Activated T-cell treated with anti-CD3 and anti-CD28 coated beads, Interleukin-2, amount 50 U/mL, for 72 hours (primary cell): ENCODE results near the gene ZNF513. TPM values are rescaled to one million over a fixed set of nuclear protein-coding genes. Genes with fewer than 3 reads are reported as not detected.
A peak's percentile ranks its signal among the peaks of the same experiment; 100 is the strongest.
"Not testable (repeated sequence)": the region's sequence is repeated elsewhere in the genome, so short reads cannot be mapped to it uniquely, and the experiment has no call there.

Source experiments
- ATAC-seq, 2 donors: fragments of 150-1000 bp; cut with Tn5 transposase; replicated peaks in 1 of 2; 2 replicates each; pipeline ENCODE4 v1.10.0; 2021; ENCODE audit warnings: moderate library complexity in 2 of 2, mild to moderate bottlenecking in 1 of 2
- DNase-seq, 2 donors: peaks; one replicate each; pipeline ENCODE4 v3.0.0; 2021 to 2022; ENCODE audit warnings: mixed read lengths in 1 of 2
- H3K27ac Mint-ChIP-seq: one replicate; pipeline ENCODE4 v1.8.0; 2022; ENCODE audit warnings: mild to moderate bottlenecking, moderate library complexity, mixed read lengths
- H3K27me3 Mint-ChIP-seq: one replicate; pipeline ENCODE4 v1.8.0; 2022; ENCODE audit warnings: low read depth, mixed read lengths
- H3K36me3 Mint-ChIP-seq, 2 donors: one replicate each; pipeline ENCODE4 v1.8.0; 2022; ENCODE audit warnings: mixed read lengths in 2 of 2, mild to moderate bottlenecking in 1 of 2; ENCODE audit not compliant: insufficient read depth in 2 of 2
- H3K4me1 Mint-ChIP-seq: one replicate; pipeline ENCODE4 v1.8.0; 2022; ENCODE audit warnings: low read depth, mixed read lengths
- H3K4me3 Mint-ChIP-seq, 2 donors: one replicate each; pipeline ENCODE4 v1.8.0; 2022; ENCODE audit warnings: mild to moderate bottlenecking in 2 of 2, mixed read lengths in 2 of 2, moderate library complexity in 2 of 2
- H3K9me3 Mint-ChIP-seq, 2 donors: one replicate each; pipeline ENCODE4 v1.8.0; 2022; ENCODE audit warnings: mixed read lengths in 2 of 2
- total RNA-seq, 2 donors: library from RNA; stranded (reverse); gene quantifications; one replicate each; pipeline ENCODE4 v1.2.3, GENCODE V29; 2022

The ZNF513 gene
- total RNA-seq: 10 to 100 TPM; 15.7 to 15.9 TPM

- no peaks in the 10 kb centered on the region for H3K9me3 Mint-ChIP-seq
- DNase-seq: peak; percentile 92 to 93
- H3K4me3 Mint-ChIP-seq: peak within 1 kb of the TSS; percentile 91 to 94
- H3K36me3 Mint-ChIP-seq: peaks cover 2 to 29% of the 10 kb centered on the region in 2 donors
- peak; percentile 94 for ATAC-seq
- peaks cover 37% of the 10 kb centered on the region for H3K4me1 Mint-ChIP-seq
- H3K27ac Mint-ChIP-seq: peak within 1 kb of the TSS; percentile 90
- no peaks in the 10 kb centered on the region for H3K27me3 Mint-ChIP-seq
Measured at GRCh38 chr2:27380626-27381545, at the start of gene ZNF513. Gene ZNF513 (minus strand): TSS chr2:27380734. CDS start chr2:27380526, 208 bp downstream.

- H3K9me3 Mint-ChIP-seq: no peaks in the 10 kb centered on the region
- peak; percentile 77 to 81 for ATAC-seq
- H3K4me3 Mint-ChIP-seq: peak overlapping the region; percentile 89 to 99
- H3K36me3 Mint-ChIP-seq: peaks cover 9 to 14% of the 10 kb centered on the region in 2 donors
- peak; percentile 85 to 86 for DNase-seq
- peak overlapping the region; percentile 92 for H3K27ac Mint-ChIP-seq
- peaks cover 46% of the 10 kb centered on the region for H3K4me1 Mint-ChIP-seq
- no peaks in the 10 kb centered on the region for H3K27me3 Mint-ChIP-seq
Measured at GRCh38 chr2:27428978-27429541, 48.5 kb upstream of the ZNF513 start.

- peaks cover 3 to 11% of the 10 kb centered on the region in 2 donors for H3K36me3 Mint-ChIP-seq
- no peaks in the 10 kb centered on the region for H3K9me3 Mint-ChIP-seq
- peak within 1 kb of the TSS; percentile 98 to 99 for H3K4me3 Mint-ChIP-seq
- DNase-seq (peak; percentile 95 to 98), ATAC-seq (peak; percentile 88 to 91)
- peaks cover 46% of the 10 kb centered on the region for H3K4me1 Mint-ChIP-seq
- H3K27ac Mint-ChIP-seq: peak within 1 kb of the TSS; percentile 96
- no peaks in the 10 kb centered on the region for H3K27me3 Mint-ChIP-seq
Measured at GRCh38 chr2:27428213-27428977, 47.9 kb upstream of the ZNF513 start, which contains the start of gene NRBP1. Gene NRBP1 (plus strand): TSS chr2:27428631. CDS start chr2:27433274, 4,643 bp downstream.

- Mint-ChIP-seq H3K4me3 (peak overlapping the region; percentile 97 to 98), H3K27ac (peak overlapping the region; percentile 96), H3K27me3 (no peaks in the 10 kb centered on the region), H3K4me1 (peaks cover 43% of the 10 kb centered on the region), H3K9me3 (no peaks in the 10 kb centered on the region), H3K36me3 (peaks cover 0 to 7% of the 10 kb centered on the region in 2 donors)
- DNase-seq (no peak), ATAC-seq (no peak)
Measured at GRCh38 chr2:27427863-27428212, 47.3 kb upstream of the ZNF513 start.

GRCh38 chr2:27425039-27425438, 44.5 kb upstream of the ZNF513 start:
- DNase-seq, H3K9me3 Mint-ChIP-seq, ATAC-seq: not testable (repeated sequence)

GRCh38 chr2:27422958-27423357, 42.4 kb upstream of the ZNF513 start:
- Mint-ChIP-seq H3K4me3 (no peak overlapping the region), H3K9me3 (no peaks in the 10 kb centered on the region)
- no peak for ATAC-seq

More at GRCh38 chr2:27425039-27425438, 44.5 kb upstream of the ZNF513 start:
- H3K27me3 Mint-ChIP-seq, H3K36me3 Mint-ChIP-seq, H3K4me3 Mint-ChIP-seq, H3K27ac Mint-ChIP-seq: not testable (repeated sequence)
- peaks cover 18% of the 10 kb centered on the region for H3K4me1 Mint-ChIP-seq

GRCh38 chr2:27421660-27422250, 41.2 kb upstream of the ZNF513 start:
- Mint-ChIP-seq H3K9me3 (no peaks in the 10 kb centered on the region), H3K4me1 (no peaks in the 10 kb centered on the region), H3K27ac (no peak overlapping the region), H3K36me3 (no peaks in the 10 kb centered on the region), H3K27me3 (no peaks in the 10 kb centered on the region), H3K4me3 (no peak overlapping the region)
- no peak for DNase-seq
- no peak for ATAC-seq

More at GRCh38 chr2:27422958-27423357, 42.4 kb upstream of the ZNF513 start:
- Mint-ChIP-seq H3K27me3 (no peaks in the 10 kb centered on the region), H3K4me1 (peaks cover 7% of the 10 kb centered on the region), H3K36me3 (no peaks in the 10 kb centered on the region), H3K27ac (no peak overlapping the region)
- DNase-seq: no peak

GRCh38 chr2:27420996-27421395, 40.5 kb upstream of the ZNF513 start:
- Mint-ChIP-seq H3K4me3 (no peak overlapping the region), H3K36me3 (no peaks in the 10 kb centered on the region), H3K27me3 (no peaks in the 10 kb centered on the region), H3K27ac (no peak overlapping the region), H3K4me1 (no peaks in the 10 kb centered on the region), H3K9me3 (no peaks in the 10 kb centered on the region)
- no peak for ATAC-seq
- DNase-seq: no peak

GRCh38 chr2:27416151-27416550, 35.6 kb upstream of the ZNF513 start:
- DNase-seq (no peak), ATAC-seq (no peak)
- H3K4me3 Mint-ChIP-seq: no peak overlapping the region
- peaks cover 0 to 2% of the 10 kb centered on the region in 2 donors for H3K36me3 Mint-ChIP-seq
- H3K27ac Mint-ChIP-seq: no peak overlapping the region
- H3K27me3 Mint-ChIP-seq: no peaks in the 10 kb centered on the region
- no peaks in the 10 kb centered on the region for H3K4me1 Mint-ChIP-seq
- H3K9me3 Mint-ChIP-seq: no peaks in the 10 kb centered on the region

- Mint-ChIP-seq H3K27ac (no peak overlapping the region), H3K36me3 (peaks cover 2% of the 10 kb centered on the region in 2 donors), H3K9me3 (peaks cover 0 to 3% of the 10 kb centered on the region in 2 donors), H3K4me1 (peaks cover 18% of the 10 kb centered on the region), H3K27me3 (no peaks in the 10 kb centered on the region), H3K4me3 (no peak overlapping the region)
- ATAC-seq (no peak), DNase-seq (no peak)
Measured at GRCh38 chr2:27412419-27413152, 32.1 kb upstream of the ZNF513 start.

GRCh38 chr2:27409321-27410073, 29.0 kb upstream of the ZNF513 start, which contains the start of gene PPM1G:
Gene PPM1G (minus strand): TSS chr2:27409591. CDS start chr2:27409422, 169 bp downstream.
- ATAC-seq (peak; percentile 98 to 99), DNase-seq (peak; percentile 98 to 99)
- Mint-ChIP-seq H3K9me3 (peaks cover 0 to 3% of the 10 kb centered on the region in 2 donors), H3K4me1 (peaks cover 40% of the 10 kb centered on the region), H3K27me3 (no peaks in the 10 kb centered on the region), H3K27ac (peak within 1 kb of the TSS; percentile 97), H3K36me3 (peaks cover 5 to 13% of the 10 kb centered on the region in 2 donors), H3K4me3 (peak within 1 kb of the TSS; percentile 90 to 98)
